ENCODE measurements around the gene P4HTM.
A peak's percentile ranks its signal among the peaks of the same experiment; 100 is the strongest.

P4HTM gene, protein sequence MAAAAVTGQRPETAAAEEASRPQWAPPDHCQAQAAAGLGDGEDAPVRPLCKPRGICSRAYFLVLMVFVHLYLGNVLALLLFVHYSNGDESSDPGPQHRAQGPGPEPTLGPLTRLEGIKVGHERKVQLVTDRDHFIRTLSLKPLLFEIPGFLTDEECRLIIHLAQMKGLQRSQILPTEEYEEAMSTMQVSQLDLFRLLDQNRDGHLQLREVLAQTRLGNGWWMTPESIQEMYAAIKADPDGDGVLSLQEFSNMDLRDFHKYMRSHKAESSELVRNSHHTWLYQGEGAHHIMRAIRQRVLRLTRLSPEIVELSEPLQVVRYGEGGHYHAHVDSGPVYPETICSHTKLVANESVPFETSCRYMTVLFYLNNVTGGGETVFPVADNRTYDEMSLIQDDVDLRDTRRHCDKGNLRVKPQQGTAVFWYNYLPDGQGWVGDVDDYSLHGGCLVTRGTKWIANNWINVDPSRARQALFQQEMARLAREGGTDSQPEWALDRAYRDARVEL

GRCh38 chr3:48989796-48990635, at the start of gene P4HTM:
P4HTM (plus strand) TSS chr3:48990241; CDS start chr3:48990257, 16 bp downstream.
- TF ChIP-seq, protein P1, sequence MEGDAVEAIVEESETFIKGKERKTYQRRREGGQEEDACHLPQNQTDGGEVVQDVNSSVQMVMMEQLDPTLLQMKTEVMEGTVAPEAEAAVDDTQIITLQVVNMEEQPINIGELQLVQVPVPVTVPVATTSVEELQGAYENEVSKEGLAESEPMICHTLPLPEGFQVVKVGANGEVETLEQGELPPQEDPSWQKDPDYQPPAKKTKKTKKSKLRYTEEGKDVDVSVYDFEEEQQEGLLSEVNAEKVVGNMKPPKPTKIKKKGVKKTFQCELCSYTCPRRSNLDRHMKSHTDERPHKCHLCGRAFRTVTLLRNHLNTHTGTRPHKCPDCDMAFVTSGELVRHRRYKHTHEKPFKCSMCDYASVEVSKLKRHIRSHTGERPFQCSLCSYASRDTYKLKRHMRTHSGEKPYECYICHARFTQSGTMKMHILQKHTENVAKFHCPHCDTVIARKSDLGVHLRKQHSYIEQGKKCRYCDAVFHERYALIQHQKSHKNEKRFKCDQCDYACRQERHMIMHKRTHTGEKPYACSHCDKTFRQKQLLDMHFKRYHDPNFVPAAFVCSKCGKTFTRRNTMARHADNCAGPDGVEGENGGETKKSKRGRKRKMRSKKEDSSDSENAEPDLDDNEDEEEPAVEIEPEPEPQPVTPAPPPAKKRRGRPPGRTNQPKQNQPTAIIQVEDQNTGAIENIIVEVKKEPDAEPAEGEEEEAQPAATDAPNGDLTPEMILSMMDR (IDR thresholded peaks at IDR 0.05): peak; percentile 59
- TF ChIP-seq ZFX (IDR thresholded peaks at IDR 0.05; ENCODE audit: borderline replicate concordance): no peak
- peak within 1 kb of the TSS; percentile 92 for H3K27ac ChIP-seq

GRCh38 chr3:48945432-48945831, 44.6 kb upstream of the P4HTM start:
- no peak overlapping the region for H3K27ac ChIP-seq
- TF ChIP-seq ZFX (IDR thresholded peaks at IDR 0.05; ENCODE audit: borderline replicate concordance): no peak
- TF ChIP-seq, protein P1 (IDR thresholded peaks at IDR 0.05): no peak

- TF ChIP-seq, protein P1 (IDR thresholded peaks at IDR 0.05): no peak
- TF ChIP-seq ZFX (IDR thresholded peaks at IDR 0.05; ENCODE audit: borderline replicate concordance): no peak
- H3K27ac ChIP-seq: 0 out of 2 replicates have a peak overlapping the region, but pooled peaks have one; percentile 9
These were observed 44.0 kb upstream of the P4HTM start for GRCh38 chr3:48945891-48946549.

DNA sequence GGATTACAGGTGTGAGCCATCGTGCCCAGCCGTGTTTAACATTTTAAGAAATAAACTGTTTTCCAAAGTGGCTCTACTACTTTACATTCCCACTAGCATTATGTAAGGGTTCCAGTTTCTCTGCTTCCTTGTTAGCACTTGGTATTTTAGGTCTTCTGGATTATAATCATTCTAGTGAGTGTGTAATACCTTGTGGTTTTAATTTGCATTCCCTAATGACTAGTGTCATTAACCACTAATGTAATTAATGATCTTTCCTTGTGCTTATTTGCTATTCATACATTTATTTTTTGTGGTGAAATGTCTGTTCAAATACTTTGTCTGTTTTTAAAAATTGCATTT, 40.7 kb upstream of the P4HTM start:
- 0 out of 2 replicates have a peak overlapping the region, but pooled peaks have one; percentile 0 for H3K27ac ChIP-seq
- no peak for TF ChIP-seq ZFX (IDR thresholded peaks at IDR 0.05; ENCODE audit: borderline replicate concordance)
- TF ChIP-seq, protein P1 (IDR thresholded peaks at IDR 0.05): no peak

GRCh38 chr3:48950051-48950450, 40.0 kb upstream of the P4HTM start:
- no peak for TF ChIP-seq ZFX (IDR thresholded peaks at IDR 0.05; ENCODE audit: borderline replicate concordance)
- TF ChIP-seq, protein P1 (IDR thresholded peaks at IDR 0.05): no peak
- H3K27ac ChIP-seq: no peak overlapping the region

DNA sequence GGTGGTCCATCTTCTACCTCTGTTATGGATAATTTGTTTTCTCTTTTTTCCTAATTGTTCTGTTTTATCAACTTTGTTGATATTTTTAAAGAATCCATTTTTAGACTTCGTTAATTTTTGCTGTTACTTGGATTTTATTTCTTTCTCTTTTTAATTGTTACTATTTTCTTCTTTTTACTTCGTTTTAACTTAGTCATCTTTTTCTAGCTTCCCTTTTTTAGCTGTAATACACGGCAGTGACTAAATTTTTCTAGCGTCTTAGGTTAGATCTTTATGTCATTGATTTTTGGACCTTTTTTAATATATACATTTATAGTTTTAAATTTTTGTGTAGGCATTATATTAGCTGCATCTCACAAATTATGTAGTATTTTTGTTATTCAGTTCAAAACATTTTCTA, 38.3 kb upstream of the P4HTM start:
- TF ChIP-seq ZFX (IDR thresholded peaks at IDR 0.05; ENCODE audit: borderline replicate concordance): no peak
- TF ChIP-seq, protein P1 (IDR thresholded peaks at IDR 0.05): no peak
- no peak overlapping the region for H3K27ac ChIP-seq

Measured in 22Rv1 (cell line).